Measurements from ENCODE around the gene TEC.

DNA sequence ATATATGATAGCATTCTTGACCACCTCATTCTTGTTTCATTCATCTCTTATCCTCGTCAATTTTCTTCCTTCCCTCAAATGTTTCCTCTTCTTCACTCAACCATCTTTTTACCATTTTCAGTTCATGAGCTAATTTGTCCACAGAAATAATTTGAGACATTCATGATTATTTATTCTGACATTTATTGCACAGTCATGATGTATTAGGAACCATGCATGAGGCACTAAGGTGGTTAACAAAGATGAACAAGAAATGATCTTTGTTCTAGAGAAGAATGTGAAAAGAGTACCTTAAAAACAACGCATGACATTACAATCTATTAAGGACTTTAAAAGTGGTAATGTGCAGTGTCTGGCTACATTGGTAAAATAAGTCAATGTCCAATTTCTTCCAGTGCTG is 27.9 kb downstream of the TEC start:
- TF ChIP-seq EGR1 (IDR thresholded peaks at IDR 0.05), result no peak
- TF ChIP-seq ZBTB7A (IDR thresholded peaks at IDR 0.05; ENCODE audit: low read depth), result no peak
- TF ChIP-seq RAD21 (IDR thresholded peaks at IDR 0.05; ENCODE audit: low read depth), result no peak
- TF ChIP-seq TAF1 (IDR thresholded peaks at IDR 0.05; ENCODE audit: low read depth), result no peak
- no peak for TF ChIP-seq CREB1 (IDR thresholded peaks at IDR 0.05; ENCODE audit: low read depth)
- no peak for TF ChIP-seq EP300 (IDR thresholded peaks at IDR 0.05; ENCODE audit: borderline replicate concordance)
- no peak for TF ChIP-seq FOXM1 (IDR thresholded peaks at IDR 0.05; ENCODE audit: borderline replicate concordance, low read depth)
- no peak for TF ChIP-seq CEBPB (IDR thresholded peaks at IDR 0.05)
- no peak for TF ChIP-seq TCF12 (IDR thresholded peaks at IDR 0.05; ENCODE audit: low read depth)
- TF ChIP-seq, protein P1, sequence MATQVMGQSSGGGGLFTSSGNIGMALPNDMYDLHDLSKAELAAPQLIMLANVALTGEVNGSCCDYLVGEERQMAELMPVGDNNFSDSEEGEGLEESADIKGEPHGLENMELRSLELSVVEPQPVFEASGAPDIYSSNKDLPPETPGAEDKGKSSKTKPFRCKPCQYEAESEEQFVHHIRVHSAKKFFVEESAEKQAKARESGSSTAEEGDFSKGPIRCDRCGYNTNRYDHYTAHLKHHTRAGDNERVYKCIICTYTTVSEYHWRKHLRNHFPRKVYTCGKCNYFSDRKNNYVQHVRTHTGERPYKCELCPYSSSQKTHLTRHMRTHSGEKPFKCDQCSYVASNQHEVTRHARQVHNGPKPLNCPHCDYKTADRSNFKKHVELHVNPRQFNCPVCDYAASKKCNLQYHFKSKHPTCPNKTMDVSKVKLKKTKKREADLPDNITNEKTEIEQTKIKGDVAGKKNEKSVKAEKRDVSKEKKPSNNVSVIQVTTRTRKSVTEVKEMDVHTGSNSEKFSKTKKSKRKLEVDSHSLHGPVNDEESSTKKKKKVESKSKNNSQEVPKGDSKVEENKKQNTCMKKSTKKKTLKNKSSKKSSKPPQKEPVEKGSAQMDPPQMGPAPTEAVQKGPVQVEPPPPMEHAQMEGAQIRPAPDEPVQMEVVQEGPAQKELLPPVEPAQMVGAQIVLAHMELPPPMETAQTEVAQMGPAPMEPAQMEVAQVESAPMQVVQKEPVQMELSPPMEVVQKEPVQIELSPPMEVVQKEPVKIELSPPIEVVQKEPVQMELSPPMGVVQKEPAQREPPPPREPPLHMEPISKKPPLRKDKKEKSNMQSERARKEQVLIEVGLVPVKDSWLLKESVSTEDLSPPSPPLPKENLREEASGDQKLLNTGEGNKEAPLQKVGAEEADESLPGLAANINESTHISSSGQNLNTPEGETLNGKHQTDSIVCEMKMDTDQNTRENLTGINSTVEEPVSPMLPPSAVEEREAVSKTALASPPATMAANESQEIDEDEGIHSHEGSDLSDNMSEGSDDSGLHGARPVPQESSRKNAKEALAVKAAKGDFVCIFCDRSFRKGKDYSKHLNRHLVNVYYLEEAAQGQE (IDR thresholded peaks at IDR 0.05; ENCODE audit: low read depth), result no peak
- TF ChIP-seq YY1 (IDR thresholded peaks at IDR 0.05; ENCODE audit: low read depth), result no peak
- TF ChIP-seq, protein P2, sequence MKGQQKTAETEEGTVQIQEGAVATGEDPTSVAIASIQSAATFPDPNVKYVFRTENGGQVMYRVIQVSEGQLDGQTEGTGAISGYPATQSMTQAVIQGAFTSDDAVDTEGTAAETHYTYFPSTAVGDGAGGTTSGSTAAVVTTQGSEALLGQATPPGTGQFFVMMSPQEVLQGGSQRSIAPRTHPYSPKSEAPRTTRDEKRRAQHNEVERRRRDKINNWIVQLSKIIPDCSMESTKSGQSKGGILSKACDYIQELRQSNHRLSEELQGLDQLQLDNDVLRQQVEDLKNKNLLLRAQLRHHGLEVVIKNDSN (IDR thresholded peaks at IDR 0.05), result no peak
- TF ChIP-seq, protein P3, sequence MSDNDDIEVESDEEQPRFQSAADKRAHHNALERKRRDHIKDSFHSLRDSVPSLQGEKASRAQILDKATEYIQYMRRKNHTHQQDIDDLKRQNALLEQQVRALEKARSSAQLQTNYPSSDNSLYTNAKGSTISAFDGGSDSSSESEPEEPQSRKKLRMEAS (IDR thresholded peaks at IDR 0.05), result no peak
- TF ChIP-seq NFIC (IDR thresholded peaks at IDR 0.05), result no peak
